H1 (cell line): ENCODE measurements around the gene WDR45.

Experiments
- CTCF ChIP-seq, 3 experiments: IDR thresholded peaks; 1 replicate in 2 of 3; 2 replicates in 1 of 3; pipeline versions ENCODE4 v1.5.1 to v1.6.1; 2011; ENCODE audit warnings: low read length in 3 of 3, mild to moderate bottlenecking in 3 of 3, inconsistent platforms in 2 of 3, low read depth in 1 of 3, moderate library complexity in 1 of 3; ENCODE audit not compliant: insufficient read depth in 1 of 3; ENCODE audit errors: control extremely low read depth in 1 of 3
- GABPA ChIP-seq: IDR thresholded peaks from 2 replicates; pipeline ENCODE4 v1.6.1; 2011; ENCODE audit warnings: mild to moderate bottlenecking, low read length, moderate library complexity, borderline replicate concordance; ENCODE audit not compliant: insufficient read depth
- JUND ChIP-seq: IDR thresholded peaks from 2 replicates; pipeline ENCODE4 v1.6.1; 2011; ENCODE audit warnings: mild to moderate bottlenecking, improper control_type of control experiment, low read length
- KDM1A ChIP-seq: fragments of 200-600, 300-600 bp; sonication (generic); IDR thresholded peaks from 2 replicates; pipeline ENCODE4 v1.7.1; 2016; ENCODE audit warnings: mild to moderate bottlenecking, low read length, borderline replicate concordance
- NRF1 ChIP-seq: IDR thresholded peaks from 2 replicates; pipeline ENCODE4 v1.6.1; 2011; ENCODE audit warnings: mild to moderate bottlenecking, low read depth, low read length, improper control_type of control experiment

- TF ChIP-seq CTCF (IDR thresholded peaks at IDR 0.05; ENCODE audit: control extremely low read depth in 1 of 3, insufficient read depth in 1 of 3, low read depth in 1 of 3, low read length in 3 of 3) (no peak), KDM1A (no peak), NRF1 (no peak), JUND (no peak), GABPA (no peak)
Measured at GRCh38 chrX:49041744-49042580, 37.7 kb downstream of the WDR45 start.
